ENCODE measurements around the gene NCOA5. TPM values are rescaled to one million over a fixed set of nuclear protein-coding genes. Genes with fewer than 3 reads are reported as not detected.

Gene NCOA5
- total RNA-seq, 3 donors from 2014 or later (not counting 1 experiment from before 2014, with no cell fraction given): 8.8 to 18.4 (median 18.0) TPM

DNA sequence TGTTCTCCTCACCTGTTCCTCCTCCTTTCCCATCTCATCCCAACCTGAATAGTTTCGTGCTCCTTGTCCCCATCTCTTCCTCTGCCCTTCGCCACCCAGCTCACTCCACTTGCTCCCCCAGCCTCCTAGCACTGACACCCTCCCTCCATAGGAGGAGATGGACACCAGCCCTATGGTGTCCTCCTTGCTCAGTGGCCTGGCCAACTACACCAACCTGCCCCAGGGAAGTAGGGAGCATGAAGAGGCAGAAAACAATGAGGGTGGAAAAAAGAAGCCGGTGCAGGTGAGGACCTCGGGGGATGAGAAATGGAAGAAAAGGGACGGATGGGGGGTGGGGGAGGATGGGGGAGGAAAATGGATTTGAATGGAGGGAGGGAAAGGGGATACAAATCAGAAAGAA is 54.5 kb downstream of the NCOA5 start:
- peaks cover 13% of the 10 kb centered on the region for H3K27me3 ChIP-seq (ENCODE audit: control insufficient read depth, insufficient read depth, low read length)
- H3K27me3 Mint-ChIP-seq (ENCODE audit: low read depth in 2 of 2): peaks cover 30 to 48% of the 10 kb centered on the region in 2 donors
- H3K4me1 ChIP-seq (ENCODE audit: control insufficient read depth, insufficient read depth, low read length): no peaks in the 10 kb centered on the region
- ATAC-seq: no peak
- H3K27ac Mint-ChIP-seq: no peak overlapping the region
- no peak for DNase-seq
- no peak overlapping the region for H3K4me3 ChIP-seq (ENCODE audit: low read length)
- no peaks in the 10 kb centered on the region for H3K36me3 ChIP-seq (ENCODE audit: control insufficient read depth, insufficient read depth, low read length)
- no peak for TF ChIP-seq CTCF (IDR thresholded peaks at IDR 0.05)
- no peak overlapping the region for H3K4me3 Mint-ChIP-seq
- intact Hi-C loops (cut with micrococcal nuclease): no loop called here
- H3K27ac ChIP-seq (ENCODE audit: low read length): no peak overlapping the region
- no peaks in the 10 kb centered on the region for H3K36me3 Mint-ChIP-seq
- H3K9me3 Mint-ChIP-seq: no peaks in the 10 kb centered on the region
- no peaks in the 10 kb centered on the region for H3K9me3 ChIP-seq (ENCODE audit: control insufficient read depth, insufficient read depth, low read length)
- 66% methylated on average over 5 of the region's 5 CpGs for WGBS (ENCODE audit: insufficient coverage)
- no peaks in the 10 kb centered on the region for H3K4me1 Mint-ChIP-seq

- Histone ChIP-seq H3K4me3 (ENCODE audit: low read length) (no peak overlapping the region), H3K27ac (ENCODE audit: low read length) (no peak overlapping the region), H3K36me3 (ENCODE audit: control insufficient read depth, insufficient read depth, low read length) (no peaks in the 10 kb centered on the region), H3K9me3 (ENCODE audit: control insufficient read depth, insufficient read depth, low read length) (no peaks in the 10 kb centered on the region), H3K27me3 (ENCODE audit: control insufficient read depth, insufficient read depth, low read length) (peaks cover 15% of the 10 kb centered on the region), H3K4me1 (ENCODE audit: control insufficient read depth, insufficient read depth, low read length) (no peaks in the 10 kb centered on the region)
- DNase-seq (no peak), ATAC-seq (no peak)
- Mint-ChIP-seq H3K36me3 (no peaks in the 10 kb centered on the region), H3K4me1 (no peaks in the 10 kb centered on the region), H3K4me3 (no peak overlapping the region), H3K9me3 (no peaks in the 10 kb centered on the region), H3K27me3 (ENCODE audit: low read depth in 2 of 2) (peaks cover 35 to 48% of the 10 kb centered on the region in 2 donors), H3K27ac (no peak overlapping the region)
- 68% methylated on average over 3 of the region's 3 CpGs for WGBS (ENCODE audit: insufficient coverage)
- intact Hi-C loops (cut with micrococcal nuclease): no loop called here
- no peak for TF ChIP-seq CTCF (IDR thresholded peaks at IDR 0.05)
These were observed 55.7 kb downstream of the NCOA5 start for GRCh38 chr20:46034039-46034438.

DNA sequence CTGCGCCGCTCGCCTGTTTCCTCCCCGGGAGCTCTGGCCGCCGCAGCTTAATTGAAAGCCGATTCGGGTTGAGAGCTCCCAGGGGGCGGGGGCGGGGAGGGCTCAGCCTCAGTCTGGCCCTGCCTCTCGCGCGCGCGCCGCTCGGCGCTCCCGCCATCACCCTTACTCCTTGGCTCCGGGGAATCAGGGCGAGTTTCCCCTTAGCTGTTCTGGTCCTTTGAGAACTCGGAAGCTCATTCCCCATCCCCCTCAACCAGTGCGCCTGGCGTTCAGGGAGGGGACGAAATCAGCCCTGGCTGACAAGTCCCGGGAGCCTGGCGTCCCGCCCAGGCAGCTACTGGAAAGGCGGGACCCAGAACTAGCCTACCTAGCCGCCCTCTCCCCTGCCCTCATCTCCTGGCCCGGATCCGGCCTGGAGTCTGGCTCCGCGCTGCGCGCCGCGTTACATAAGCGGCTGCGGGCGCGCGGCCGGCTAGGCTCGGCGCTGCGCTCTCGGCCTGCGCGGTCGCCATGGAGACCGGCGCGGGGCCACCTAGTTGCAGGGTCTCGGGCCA is 58.0 kb downstream of the NCOA5 start:
- H3K9me3 Mint-ChIP-seq: no peaks in the 10 kb centered on the region
- H3K27me3 Mint-ChIP-seq (ENCODE audit: low read depth in 2 of 2): peaks cover 39 to 48% of the 10 kb centered on the region in 2 donors
- DNase-seq: no peak

More for the DNA sequence above, 58.0 kb downstream of the NCOA5 start:
- ATAC-seq: no peak
- WGBS (ENCODE audit: insufficient coverage): 4% methylated on average over 55 of the region's 55 CpGs
- intact Hi-C loops (cut with micrococcal nuclease): no loop called here
- Mint-ChIP-seq H3K27ac (no peak overlapping the region), H3K36me3 (no peaks in the 10 kb centered on the region), H3K4me1 (no peaks in the 10 kb centered on the region), H3K4me3 (no peak overlapping the region)
- TF ChIP-seq CTCF (IDR thresholded peaks at IDR 0.05): no peak
- H3K27ac ChIP-seq (ENCODE audit: low read length): no peak overlapping the region
- no peaks in the 10 kb centered on the region for H3K9me3 ChIP-seq (ENCODE audit: control insufficient read depth, insufficient read depth, low read length)
- peaks cover 19% of the 10 kb centered on the region for H3K27me3 ChIP-seq (ENCODE audit: control insufficient read depth, insufficient read depth, low read length)
- H3K4me1 ChIP-seq (ENCODE audit: control insufficient read depth, insufficient read depth, low read length): no peaks in the 10 kb centered on the region
- H3K36me3 ChIP-seq (ENCODE audit: control insufficient read depth, insufficient read depth, low read length): no peaks in the 10 kb centered on the region
- no peak overlapping the region for H3K4me3 ChIP-seq (ENCODE audit: low read length)
